ENCODE data around the gene RP9.
"Not testable (repeated sequence)": the region's sequence is repeated elsewhere in the genome, so short reads cannot be mapped to it uniquely, and the experiment has no call there.

Gene RP9

GRCh38 chr7:33101906-33102305 lies 7.3 kb downstream of the RP9 start:
- no peaks in the 10 kb centered on the region for H3K9me3 ChIP-seq (ENCODE audit: insufficient read depth, low read length, severe bottlenecking)
- H3K9ac ChIP-seq (ENCODE audit: low read depth, low read length), result no peak overlapping the region
- H3K27me3 ChIP-seq (ENCODE audit: insufficient read depth, low read length, poor library complexity), result no peaks in the 10 kb centered on the region
- H3K4me2 ChIP-seq (ENCODE audit: insufficient read depth, low read length), result no peak overlapping the region
- DNase-seq (no peak), ATAC-seq (ENCODE audit: insufficient read depth, low read depth) (no peak)
- peaks cover 57% of the 10 kb centered on the region for H3K79me2 ChIP-seq (ENCODE audit: insufficient read depth, low read length)
- H3K4me1 ChIP-seq (ENCODE audit: insufficient read depth, low read length), result peaks cover 9% of the 10 kb centered on the region
- no peak overlapping the region for H3K27ac ChIP-seq (ENCODE audit: low read length)
- H3K36me3 ChIP-seq (ENCODE audit: insufficient read depth, low read length), result peaks cover 63% of the 10 kb centered on the region
- no peak for TF ChIP-seq EZH2 (IDR thresholded peaks at IDR 0.05; ENCODE audit: borderline replicate concordance, low read depth, low read length, severe bottlenecking)
- peaks cover 23% of the 10 kb centered on the region; the same call in 1 of the 2 replicates for H4K20me1 ChIP-seq (ENCODE audit: insufficient read depth, low read length)
- no peak overlapping the region for H2AFZ ChIP-seq (ENCODE audit: low read depth, low read length)
- no peak overlapping the region for H3K4me3 ChIP-seq (ENCODE audit: low read depth in 1 of 2, low read length in 2 of 2)

GRCh38 chr7:33100770-33101169 lies 8.4 kb downstream of the RP9 start:
- H3K4me1 ChIP-seq (ENCODE audit: insufficient read depth, low read length), result no peaks in the 10 kb centered on the region
- no peak overlapping the region for H3K27ac ChIP-seq (ENCODE audit: low read length)
- no peaks in the 10 kb centered on the region for H3K27me3 ChIP-seq (ENCODE audit: insufficient read depth, low read length, poor library complexity)
- no peaks in the 10 kb centered on the region for H3K9me3 ChIP-seq (ENCODE audit: insufficient read depth, low read length, severe bottlenecking)
- TF ChIP-seq EZH2 (IDR thresholded peaks at IDR 0.05; ENCODE audit: borderline replicate concordance, low read depth, low read length, severe bottlenecking) (no peak), CTCF (IDR thresholded peaks at IDR 0.05; ENCODE audit: borderline replicate concordance, extremely low read depth, low read length, poor library complexity, severe bottlenecking) (no peak)
- H3K36me3 ChIP-seq (ENCODE audit: insufficient read depth, low read length), result peaks cover 74% of the 10 kb centered on the region
- ATAC-seq (ENCODE audit: insufficient read depth, low read depth) (no peak), DNase-seq (no peak)
- H3K4me2 ChIP-seq (ENCODE audit: insufficient read depth, low read length), result no peak overlapping the region
- peaks cover 16% of the 10 kb centered on the region for H4K20me1 ChIP-seq (ENCODE audit: insufficient read depth, low read length)
- H2AFZ ChIP-seq (ENCODE audit: low read depth, low read length), result no peak overlapping the region
- no peak overlapping the region for H3K4me3 ChIP-seq (ENCODE audit: low read depth in 1 of 2, low read length in 2 of 2)
- H3K79me2 ChIP-seq (ENCODE audit: insufficient read depth, low read length), result peaks cover 45% of the 10 kb centered on the region
- no peak overlapping the region for H3K9ac ChIP-seq (ENCODE audit: low read depth, low read length)

- no peak overlapping the region for H2AFZ ChIP-seq (ENCODE audit: low read depth, low read length)
- H4K20me1 ChIP-seq (ENCODE audit: insufficient read depth, low read length), result peaks cover 16% of the 10 kb centered on the region
- no peak for ATAC-seq (ENCODE audit: insufficient read depth, low read depth)
- no peak for DNase-seq
- no peaks in the 10 kb centered on the region for H3K27me3 ChIP-seq (ENCODE audit: insufficient read depth, low read length, poor library complexity)
- H3K4me1 ChIP-seq (ENCODE audit: insufficient read depth, low read length), result no peaks in the 10 kb centered on the region
- H3K9me3 ChIP-seq (ENCODE audit: insufficient read depth, low read length, severe bottlenecking), result no peaks in the 10 kb centered on the region
- H3K4me2 ChIP-seq (ENCODE audit: insufficient read depth, low read length), result no peak overlapping the region
- TF ChIP-seq EZH2 (IDR thresholded peaks at IDR 0.05; ENCODE audit: borderline replicate concordance, low read depth, low read length, severe bottlenecking), result no peak
- TF ChIP-seq CTCF (IDR thresholded peaks at IDR 0.05; ENCODE audit: borderline replicate concordance, extremely low read depth, low read length, poor library complexity, severe bottlenecking), result no peak
- H3K79me2 ChIP-seq (ENCODE audit: insufficient read depth, low read length), result peaks cover 32% of the 10 kb centered on the region
- no peak overlapping the region for H3K9ac ChIP-seq (ENCODE audit: low read depth, low read length)
- H3K36me3 ChIP-seq (ENCODE audit: insufficient read depth, low read length), result peaks cover 78% of the 10 kb centered on the region
- no peak overlapping the region for H3K27ac ChIP-seq (ENCODE audit: low read length)
- no peak overlapping the region for H3K4me3 ChIP-seq (ENCODE audit: low read depth in 1 of 2, low read length in 2 of 2)
Observed at GRCh38 chr7:33099154-33099940, 9.9 kb downstream of the RP9 start.

GRCh38 chr7:33094745-33095275 lies 14.4 kb downstream of the RP9 start:
- not testable (repeated sequence) for H3K4me3 ChIP-seq (ENCODE audit: low read depth in 1 of 2, low read length in 2 of 2); H3K9me3 ChIP-seq (ENCODE audit: insufficient read depth, low read length, severe bottlenecking); H3K79me2 ChIP-seq (ENCODE audit: insufficient read depth, low read length); H3K27ac ChIP-seq (ENCODE audit: low read length); H2AFZ ChIP-seq (ENCODE audit: low read depth, low read length); H4K20me1 ChIP-seq (ENCODE audit: insufficient read depth, low read length); H3K9ac ChIP-seq (ENCODE audit: low read depth, low read length); ATAC-seq (ENCODE audit: insufficient read depth, low read depth); DNase-seq; H3K4me1 ChIP-seq (ENCODE audit: insufficient read depth, low read length); H3K27me3 ChIP-seq (ENCODE audit: insufficient read depth, low read length, poor library complexity); H3K4me2 ChIP-seq (ENCODE audit: insufficient read depth, low read length)
- peaks cover 61% of the 10 kb centered on the region for H3K36me3 ChIP-seq (ENCODE audit: insufficient read depth, low read length)
